IPS-15b (cell line): ENCODE results near the gene NEDD9.

Experiments
- H3K27me3 ChIP-seq: one replicate; pipeline ENCODE4 v1.6.1; 2013; ENCODE audit warnings: low read length; ENCODE audit not compliant: control insufficient read depth, insufficient read depth
- H3K36me3 ChIP-seq: one replicate; pipeline ENCODE4 v1.6.1; 2013; ENCODE audit warnings: low read length; ENCODE audit not compliant: control insufficient read depth, insufficient read depth
- H3K4me1 ChIP-seq: one replicate; pipeline ENCODE4 v1.6.1; 2013; ENCODE audit warnings: mild to moderate bottlenecking, low read length; ENCODE audit not compliant: control insufficient read depth, insufficient read depth
- H3K4me3 ChIP-seq: one replicate; pipeline ENCODE4 v1.5.1; 2013; ENCODE audit warnings: low read depth, low read length
- H3K9ac ChIP-seq: one replicate; pipeline ENCODE4 v1.6.1; 2013; ENCODE audit warnings: low read depth, mild to moderate bottlenecking, low read length
- H3K9me3 ChIP-seq: one replicate; pipeline ENCODE4 v1.6.1; 2013; ENCODE audit warnings: mild to moderate bottlenecking, low read length; ENCODE audit not compliant: control insufficient read depth, insufficient read depth

Gene NEDD9

DNA sequence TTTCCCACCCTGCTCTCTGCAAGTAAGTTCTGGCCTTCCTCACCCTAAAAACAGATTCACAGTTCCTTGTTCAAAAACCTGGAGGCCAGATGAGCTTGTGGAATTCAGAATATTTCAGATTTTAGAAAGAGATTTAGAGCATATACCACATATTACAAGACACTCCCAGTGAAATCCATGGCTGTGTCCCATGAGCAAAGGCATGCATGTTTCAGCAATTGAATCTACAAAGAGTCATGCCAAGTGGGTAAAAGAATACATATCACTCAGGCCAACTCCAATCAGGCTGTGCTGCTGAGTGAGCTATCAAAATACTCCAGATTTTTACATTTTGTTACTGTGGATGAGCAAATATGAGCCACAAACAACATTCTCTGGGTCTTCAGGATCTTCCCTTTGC lies 10.2 kb upstream of the NEDD9 start:
- Histone ChIP-seq H3K4me1 (no peaks in the 10 kb centered on the region), H3K4me3 (no peak overlapping the region), H3K27me3 (peaks cover 11% of the 10 kb centered on the region), H3K9me3 (no peaks in the 10 kb centered on the region), H3K36me3 (no peaks in the 10 kb centered on the region), H3K9ac (no peak overlapping the region)

DNA sequence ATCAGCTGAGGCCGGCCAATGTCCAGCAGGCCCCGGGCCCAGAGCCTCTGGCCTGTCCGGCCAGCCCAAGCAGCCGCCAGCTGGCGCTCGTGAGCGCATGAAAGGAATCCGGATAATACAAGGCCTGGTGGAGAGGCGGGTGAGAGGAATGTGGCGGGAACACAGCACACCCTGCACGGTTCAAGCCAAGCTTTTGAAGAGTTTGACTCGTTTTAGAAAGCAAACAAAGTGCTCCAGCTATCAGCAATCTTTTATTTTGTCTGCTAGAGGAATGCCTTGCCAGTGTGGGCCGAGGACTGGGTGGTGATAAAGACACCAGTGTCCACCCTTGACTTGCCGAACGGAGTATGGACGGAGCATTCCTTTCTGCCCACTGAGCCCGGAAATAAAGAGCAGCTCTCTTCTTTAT lies 9.3 kb upstream of the NEDD9 start:
- no peaks in the 10 kb centered on the region for H3K9me3 ChIP-seq
- no peaks in the 10 kb centered on the region for H3K36me3 ChIP-seq
- no peaks in the 10 kb centered on the region for H3K4me1 ChIP-seq
- H3K9ac ChIP-seq: no peak overlapping the region
- peaks cover 11% of the 10 kb centered on the region for H3K27me3 ChIP-seq
- H3K4me3 ChIP-seq: no peak overlapping the region

GRCh38 chr6:11241154-11241792 lies 8.8 kb upstream of the NEDD9 start:
- H3K4me3 ChIP-seq: no peak overlapping the region
- H3K4me1 ChIP-seq: no peaks in the 10 kb centered on the region
- H3K9ac ChIP-seq: no peak overlapping the region
- no peaks in the 10 kb centered on the region for H3K9me3 ChIP-seq
- H3K27me3 ChIP-seq: peaks cover 11% of the 10 kb centered on the region
- no peaks in the 10 kb centered on the region for H3K36me3 ChIP-seq

DNA sequence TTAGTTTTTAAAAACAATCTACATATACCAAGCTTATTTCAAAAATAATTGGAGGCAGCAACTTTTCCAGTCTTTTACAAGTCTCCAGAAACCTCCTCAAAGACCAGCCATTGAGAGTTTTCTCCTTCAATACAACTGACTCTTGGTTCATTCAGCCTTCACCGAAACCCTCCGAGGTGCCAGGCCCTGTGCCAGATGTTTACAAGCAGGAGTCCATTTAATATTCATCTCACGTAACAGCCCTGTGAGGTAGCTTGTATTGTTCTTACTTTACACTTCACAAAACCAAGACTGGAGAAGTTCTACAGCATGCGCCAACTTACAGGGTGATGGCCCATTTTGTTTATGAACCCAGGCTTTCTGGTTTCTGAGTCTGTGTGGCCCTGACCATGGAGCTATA lies 5.5 kb upstream of the NEDD9 start:
- no peak overlapping the region for H3K9ac ChIP-seq
- no peaks in the 10 kb centered on the region for H3K9me3 ChIP-seq
- no peaks in the 10 kb centered on the region for H3K36me3 ChIP-seq
- peaks cover 10% of the 10 kb centered on the region for H3K27me3 ChIP-seq
- H3K4me1 ChIP-seq: peaks cover 5% of the 10 kb centered on the region
- no peak overlapping the region for H3K4me3 ChIP-seq

GRCh38 chr6:11237428-11237827 lies 5.0 kb upstream of the NEDD9 start:
- no peaks in the 10 kb centered on the region for H3K9me3 ChIP-seq
- H3K4me3 ChIP-seq: no peak overlapping the region
- H3K36me3 ChIP-seq: no peaks in the 10 kb centered on the region

GRCh38 chr6:11236915-11237314 lies 4.4 kb upstream of the NEDD9 start:
- Histone ChIP-seq H3K9ac (no peak overlapping the region), H3K36me3 (no peaks in the 10 kb centered on the region), H3K4me3 (no peak overlapping the region), H3K9me3 (no peaks in the 10 kb centered on the region), H3K4me1 (peaks cover 5% of the 10 kb centered on the region), H3K27me3 (no peaks in the 10 kb centered on the region)

More at GRCh38 chr6:11237428-11237827, 5.0 kb upstream of the NEDD9 start:
- Histone ChIP-seq H3K9ac (no peak overlapping the region), H3K27me3 (peaks cover 5% of the 10 kb centered on the region), H3K4me1 (peaks cover 5% of the 10 kb centered on the region)

DNA sequence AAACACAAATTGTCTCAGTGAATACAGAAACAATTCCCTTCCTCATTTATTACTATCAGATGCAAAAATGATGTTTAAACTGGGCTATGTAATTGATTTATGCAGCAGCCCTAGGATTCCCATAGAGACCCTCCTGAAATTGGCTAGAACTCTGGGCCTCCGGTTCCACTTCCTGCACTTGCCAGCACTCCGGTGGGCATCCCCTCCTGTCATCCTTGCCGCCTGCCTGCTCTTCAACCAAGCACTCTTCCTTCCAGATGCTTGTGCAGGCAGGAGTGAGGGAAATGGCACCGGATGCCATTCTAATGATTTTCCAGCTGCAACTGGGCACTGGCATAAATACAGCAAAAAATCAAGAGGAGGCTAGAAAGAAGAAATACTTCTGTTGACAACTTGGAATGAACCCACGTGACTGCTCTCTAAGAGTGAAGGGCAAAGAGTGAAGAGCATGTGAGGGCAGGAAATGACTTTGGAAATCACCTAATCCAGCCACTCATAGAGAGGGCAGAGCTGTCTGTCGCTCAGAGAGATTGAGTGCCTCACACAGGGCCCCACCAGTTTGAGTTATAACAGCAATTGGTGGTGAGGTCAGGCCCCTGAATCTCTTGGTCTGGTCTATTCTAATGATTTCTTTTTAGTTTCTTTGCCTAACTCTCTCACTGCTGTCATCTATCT lies 3.7 kb upstream of the NEDD9 start:
- H3K9ac ChIP-seq: no peak overlapping the region
- H3K9me3 ChIP-seq: no peaks in the 10 kb centered on the region
- H3K4me3 ChIP-seq: no peak overlapping the region
- H3K27me3 ChIP-seq: no peaks in the 10 kb centered on the region
- peaks cover 5% of the 10 kb centered on the region for H3K4me1 ChIP-seq
- no peaks in the 10 kb centered on the region for H3K36me3 ChIP-seq

DNA sequence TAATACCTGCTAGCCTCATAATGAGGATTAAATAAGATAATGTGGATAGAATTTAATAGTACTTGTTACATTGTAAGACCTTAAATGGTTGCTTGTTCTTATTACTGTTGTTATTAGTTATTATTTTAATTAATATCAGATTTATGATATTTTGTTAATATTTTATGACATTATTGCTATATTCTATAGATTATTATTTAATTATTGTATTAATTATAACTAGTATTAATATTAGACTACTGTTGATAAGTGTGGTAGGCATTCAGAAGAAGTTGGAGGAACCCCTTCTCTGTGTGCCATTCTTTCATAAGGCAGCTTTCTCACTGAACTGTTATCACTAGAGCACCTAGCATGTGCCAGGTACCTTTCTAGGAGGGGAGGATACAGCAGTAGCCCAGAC lies 2.6 kb upstream of the NEDD9 start:
- peaks cover 5% of the 10 kb centered on the region for H3K4me1 ChIP-seq
- no peak overlapping the region for H3K9ac ChIP-seq
- no peak overlapping the region for H3K4me3 ChIP-seq
- H3K27me3 ChIP-seq: no peaks in the 10 kb centered on the region
- no peaks in the 10 kb centered on the region for H3K36me3 ChIP-seq
- H3K9me3 ChIP-seq: no peaks in the 10 kb centered on the region

GRCh38 chr6:11233673-11234573 lies 1.5 kb upstream of the NEDD9 start:
- Histone ChIP-seq H3K27me3 (no peaks in the 10 kb centered on the region), H3K36me3 (no peaks in the 10 kb centered on the region), H3K9ac (no peak overlapping the region), H3K9me3 (no peaks in the 10 kb centered on the region), H3K4me1 (peaks cover 9% of the 10 kb centered on the region), H3K4me3 (no peak overlapping the region)

- no peak overlapping the region for H3K9ac ChIP-seq
- H3K27me3 ChIP-seq: no peaks in the 10 kb centered on the region
- H3K4me1 ChIP-seq: peaks cover 11% of the 10 kb centered on the region
- no peaks in the 10 kb centered on the region for H3K36me3 ChIP-seq
- no peaks in the 10 kb centered on the region for H3K9me3 ChIP-seq
- peak overlapping the region; percentile 47 for H3K4me3 ChIP-seq
Measured at GRCh38 chr6:11232770-11233626, 530 bp upstream of the NEDD9 start.

GRCh38 chr6:11231564-11232192 lies 790 bp downstream of the NEDD9 start:
- H3K9ac ChIP-seq: no peak overlapping the region
- H3K4me1 ChIP-seq: peaks cover 11% of the 10 kb centered on the region
- H3K36me3 ChIP-seq: no peaks in the 10 kb centered on the region
- H3K27me3 ChIP-seq: no peaks in the 10 kb centered on the region
- H3K9me3 ChIP-seq: no peaks in the 10 kb centered on the region
- H3K4me3 ChIP-seq: peak overlapping the region; percentile 77
